GM10847 (cell line): ENCODE data around the gene PTPMT1.

Experiments used
- POLR2A ChIP-seq: IDR thresholded peaks from 2 replicates; pipeline ENCODE4 v1.6.1; 2011; ENCODE audit not compliant: insufficient read length; ENCODE audit errors: extremely low read depth

PTPMT1 gene

DNA sequence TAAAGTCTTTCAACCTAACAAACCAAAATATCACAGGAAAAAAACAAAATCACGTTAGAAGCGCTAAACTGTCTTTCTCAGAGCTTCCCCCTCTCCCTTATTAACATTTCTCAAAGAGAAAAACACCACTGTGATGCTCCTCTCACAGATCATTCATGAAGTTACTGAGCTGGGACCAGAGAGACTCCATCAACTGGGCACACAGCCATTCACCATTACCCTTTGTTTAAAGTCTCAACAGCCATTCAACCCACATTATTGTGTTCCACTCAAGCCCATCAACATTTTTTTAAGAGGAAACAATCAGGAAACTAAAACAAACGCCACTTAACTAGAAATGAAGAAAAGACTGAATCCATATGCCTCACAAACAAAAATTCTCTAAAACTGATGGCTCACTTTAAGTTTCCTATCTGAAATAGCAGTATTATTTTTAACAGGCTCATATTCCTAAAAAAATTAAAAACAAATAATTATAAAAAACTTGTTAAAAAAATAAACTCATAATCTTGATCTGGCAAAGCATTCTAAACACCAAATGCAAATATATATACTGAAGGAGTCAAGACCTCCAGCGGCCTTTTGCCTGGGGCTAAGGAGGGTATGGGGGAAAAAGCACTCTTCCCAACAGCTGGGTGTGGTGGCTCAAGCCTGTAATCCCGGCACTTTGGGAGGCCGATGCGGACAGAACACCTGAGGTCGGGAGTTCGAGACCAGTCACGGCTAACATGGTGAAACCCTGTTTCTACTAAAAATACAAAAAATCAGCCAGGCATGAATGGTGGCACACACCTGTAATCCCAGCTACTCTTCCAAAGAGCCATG lies 26.4 kb upstream of the PTPMT1 start:
- TF ChIP-seq POLR2A = no peak

DNA sequence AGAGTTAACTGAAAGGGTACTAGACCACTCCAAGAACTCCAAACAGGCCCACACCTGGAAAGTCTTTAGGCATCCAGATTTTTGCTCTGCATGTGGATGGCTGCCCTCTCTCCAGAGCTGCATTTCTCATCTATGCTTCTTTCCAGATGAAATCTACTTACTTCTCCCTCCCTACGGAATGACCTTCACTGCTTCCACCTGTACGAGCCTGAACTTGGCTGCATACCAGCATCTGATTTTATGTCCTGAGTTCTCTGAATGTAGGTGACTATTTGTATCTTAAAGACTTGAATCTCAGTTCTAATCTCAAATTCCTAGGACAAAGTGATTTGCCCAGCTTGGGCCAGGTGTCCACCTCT lies 25.7 kb upstream of the PTPMT1 start:
- no peak for TF ChIP-seq POLR2A

GRCh38 chr11:47541070-47541469 lies 24.3 kb upstream of the PTPMT1 start:
- TF ChIP-seq POLR2A = no peak

GRCh38 chr11:47545298-47545697 lies 20.1 kb upstream of the PTPMT1 start:
- no peak for TF ChIP-seq POLR2A

DNA sequence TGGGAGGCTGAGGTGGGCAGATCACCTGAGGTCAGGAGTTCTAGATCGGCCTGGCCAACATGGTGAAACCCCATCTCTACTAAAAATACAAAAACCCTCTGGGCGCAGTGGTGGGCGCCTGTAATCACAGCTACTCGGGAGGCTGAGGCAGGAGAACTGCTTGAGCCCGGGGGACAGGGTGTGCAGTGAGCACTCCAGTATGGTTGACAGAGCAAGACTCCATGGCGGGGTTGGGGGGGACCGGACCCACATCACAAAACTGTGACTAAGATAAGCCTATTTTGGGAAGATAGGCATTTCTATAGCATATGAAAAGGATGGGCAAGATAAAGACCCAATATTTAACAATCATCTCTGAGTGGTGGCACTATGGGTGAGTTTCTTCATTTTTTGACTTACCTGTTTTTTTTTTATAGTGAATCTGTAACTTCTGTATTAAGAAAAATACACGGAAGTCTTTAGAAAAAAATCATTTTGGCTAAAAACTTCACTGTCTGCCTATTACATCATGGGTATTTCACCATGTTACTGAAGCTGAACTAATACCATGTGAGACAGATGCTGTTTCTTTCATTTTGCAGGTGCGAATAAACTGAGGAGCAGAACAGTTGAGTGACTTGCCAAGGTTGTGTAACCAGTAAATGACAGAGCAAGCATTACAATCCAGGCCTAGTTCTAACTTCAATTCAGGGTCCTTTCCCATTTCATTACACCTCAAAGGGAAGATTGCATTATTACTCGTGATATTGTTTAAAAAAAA lies 14.9 kb upstream of the PTPMT1 start:
- TF ChIP-seq POLR2A = no peak

DNA sequence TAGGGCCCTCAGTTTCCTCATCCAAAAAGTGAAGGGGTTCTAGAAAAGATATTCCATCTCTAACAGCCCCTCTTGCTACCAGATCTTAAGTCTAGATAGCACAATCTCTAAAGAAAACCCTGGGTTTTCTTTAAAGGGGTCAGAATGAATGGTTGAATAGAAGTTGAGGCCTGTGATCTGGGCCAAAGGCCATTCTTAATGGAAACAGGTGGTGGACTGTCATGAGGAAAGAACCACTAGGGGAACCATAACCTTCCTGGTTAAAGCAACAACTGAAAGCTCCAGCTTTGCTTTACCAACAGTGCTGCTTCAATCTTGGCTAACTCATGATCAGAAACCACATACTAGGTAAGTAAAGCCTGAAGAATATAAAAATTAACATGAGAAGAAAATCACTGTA lies 14.3 kb upstream of the PTPMT1 start:
- no peak for TF ChIP-seq POLR2A

- no peak for TF ChIP-seq POLR2A
These were observed 13.3 kb upstream of the PTPMT1 start for GRCh38 chr11:47552056-47552565.

DNA sequence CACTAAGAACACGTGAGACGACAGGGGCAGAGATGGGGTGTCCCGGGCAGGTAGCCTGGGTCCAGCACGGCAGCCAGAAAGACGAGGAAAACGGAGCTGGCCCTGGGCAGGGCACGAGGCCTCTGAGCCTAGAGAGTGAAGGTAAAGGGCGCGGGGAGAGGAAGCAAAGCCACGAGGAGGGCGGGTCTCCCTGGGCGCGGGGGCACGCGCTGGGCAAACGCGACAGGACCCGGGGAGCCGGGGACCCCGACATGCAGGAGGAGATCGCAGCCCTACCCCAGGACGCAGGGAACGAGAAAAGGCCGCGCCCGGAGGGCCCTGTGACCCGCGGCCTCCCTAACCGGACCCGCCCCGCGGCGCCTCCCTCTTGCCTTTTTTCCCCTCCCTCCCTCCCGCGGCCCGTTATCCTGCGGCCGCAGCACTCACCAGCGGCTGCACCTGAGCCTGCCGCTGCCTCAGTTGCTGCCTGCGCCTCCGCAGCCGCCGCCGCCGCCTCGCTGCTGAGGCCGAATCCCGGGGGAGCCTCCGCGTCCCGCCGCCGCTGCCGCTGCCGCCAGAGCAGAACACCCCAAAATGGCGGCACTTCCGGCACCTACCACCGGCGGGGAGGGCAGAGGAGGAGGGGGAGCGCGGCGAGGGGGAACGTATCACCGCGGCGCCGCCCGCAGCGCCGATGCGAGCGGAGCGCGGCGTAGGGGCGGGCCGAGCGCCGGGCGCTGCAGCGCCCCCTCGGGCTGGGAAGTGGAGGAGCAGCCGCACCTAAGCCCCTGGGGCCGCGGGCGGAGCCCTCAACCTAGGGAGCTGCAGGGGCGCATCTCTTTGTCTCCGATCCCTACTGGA lies 12.6 kb upstream of the PTPMT1 start, which contains the start of gene CELF1:
Gene CELF1 (minus strand): TSS at position 567 of the 840 bp plus-strand sequence. CDS start 53,609 bp downstream, outside the sequence.
- TF ChIP-seq POLR2A = peak; percentile 75

DNA sequence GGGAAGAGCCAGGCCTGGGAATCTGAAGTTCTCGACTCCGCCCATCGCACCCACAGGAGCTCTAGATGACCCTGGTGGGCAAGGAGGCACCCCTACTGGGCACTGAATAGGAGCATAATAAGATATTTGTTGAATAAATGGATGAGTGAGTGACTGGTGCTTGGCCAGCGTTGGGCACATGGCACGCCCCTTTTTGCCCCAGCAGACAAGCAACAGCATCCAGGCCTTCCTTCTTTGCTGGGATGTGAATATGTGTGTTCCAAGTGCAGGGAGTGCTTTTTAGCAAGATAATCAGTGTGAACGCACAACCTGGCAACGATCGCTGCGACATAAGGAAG lies 12.0 kb upstream of the PTPMT1 start:
- no peak for TF ChIP-seq POLR2A

- TF ChIP-seq POLR2A = no peak
These were observed 6.7 kb upstream of the PTPMT1 start for GRCh38 chr11:47558695-47559094.

GRCh38 chr11:47560426-47560825 lies 5.0 kb upstream of the PTPMT1 start:
- no peak for TF ChIP-seq POLR2A

DNA sequence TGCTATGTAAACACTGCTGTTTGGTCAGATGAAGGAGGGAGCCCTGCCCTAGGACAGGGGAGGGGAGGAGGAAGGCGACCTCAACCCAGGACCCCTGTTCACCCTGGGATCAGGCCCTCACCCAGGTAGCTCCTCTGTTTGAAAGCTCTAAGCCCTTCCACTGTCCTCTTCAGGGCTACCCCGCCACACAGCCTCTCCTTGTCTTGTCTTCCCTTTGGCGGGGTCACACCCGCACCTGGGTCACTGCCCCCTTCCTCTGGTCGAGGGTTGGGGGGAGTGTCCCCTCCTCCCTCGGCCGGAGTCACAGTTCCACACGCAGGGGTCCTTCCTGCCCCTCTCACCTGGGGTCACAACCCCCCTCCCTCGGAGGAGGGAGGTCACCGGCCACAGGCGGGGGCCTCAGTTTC lies 463 bp upstream of the PTPMT1 start:
- TF ChIP-seq POLR2A = no peak

- no peak for TF ChIP-seq POLR2A
These were observed 825 bp downstream of the PTPMT1 start for GRCh38 chr11:47566149-47566698.

GRCh38 chr11:47569646-47570045 lies 4.2 kb downstream of the PTPMT1 start:
- no peak for TF ChIP-seq POLR2A
